OCI-LY7 (cell line): ENCODE data around the gene CCL27.

Source experiments
- EZH2phosphoT487 ChIP-seq: fragments of 200-600 bp; sonication (generic); IDR thresholded peaks from 2 replicates; pipeline ENCODE4 v1.6.1; 2018; ENCODE audit warnings: low read depth, borderline replicate concordance, mild to moderate bottlenecking, mixed run types, antibody characterized with exemption, low read length, moderate library complexity, mixed read lengths
- TF ChIP-seq, protein P1 (sequence below): fragments of 200-600 bp; sonication (generic); conservative IDR thresholded peaks from 2 replicates; pipeline ENCODE4 v1.5.1; 2014; ENCODE audit warnings: mild to moderate bottlenecking, antibody characterized with exemption, low read length, moderate library complexity, mixed read lengths

DNA sequence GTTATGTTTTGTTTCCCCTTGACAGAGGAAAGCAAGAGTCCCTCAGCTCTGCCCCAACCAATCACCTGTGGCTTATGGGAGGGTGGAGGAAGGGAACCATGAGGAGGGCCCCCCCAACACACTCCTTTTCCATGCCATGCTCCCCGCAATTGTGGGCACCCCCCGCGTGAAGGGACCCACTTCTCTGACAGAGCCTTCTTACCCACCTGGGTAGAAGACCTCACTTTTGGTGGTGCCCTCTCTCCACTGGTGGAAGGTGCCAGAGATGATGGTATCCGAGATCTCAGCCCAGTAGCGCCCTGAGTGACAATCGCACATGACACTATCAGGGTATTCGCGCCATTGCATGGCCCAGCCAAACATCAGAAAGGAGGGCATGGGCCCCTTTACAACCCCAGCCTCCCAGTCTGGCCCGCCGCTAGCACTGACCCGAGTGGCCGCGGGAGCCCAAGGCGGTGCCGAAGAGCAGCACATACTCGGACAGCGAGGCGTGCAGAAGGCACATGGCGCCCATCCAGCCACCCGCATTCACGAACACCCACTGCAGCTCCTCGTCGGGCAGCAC lies 25.6 kb downstream of the CCL27 start:
- TF ChIP-seq, protein P1, sequence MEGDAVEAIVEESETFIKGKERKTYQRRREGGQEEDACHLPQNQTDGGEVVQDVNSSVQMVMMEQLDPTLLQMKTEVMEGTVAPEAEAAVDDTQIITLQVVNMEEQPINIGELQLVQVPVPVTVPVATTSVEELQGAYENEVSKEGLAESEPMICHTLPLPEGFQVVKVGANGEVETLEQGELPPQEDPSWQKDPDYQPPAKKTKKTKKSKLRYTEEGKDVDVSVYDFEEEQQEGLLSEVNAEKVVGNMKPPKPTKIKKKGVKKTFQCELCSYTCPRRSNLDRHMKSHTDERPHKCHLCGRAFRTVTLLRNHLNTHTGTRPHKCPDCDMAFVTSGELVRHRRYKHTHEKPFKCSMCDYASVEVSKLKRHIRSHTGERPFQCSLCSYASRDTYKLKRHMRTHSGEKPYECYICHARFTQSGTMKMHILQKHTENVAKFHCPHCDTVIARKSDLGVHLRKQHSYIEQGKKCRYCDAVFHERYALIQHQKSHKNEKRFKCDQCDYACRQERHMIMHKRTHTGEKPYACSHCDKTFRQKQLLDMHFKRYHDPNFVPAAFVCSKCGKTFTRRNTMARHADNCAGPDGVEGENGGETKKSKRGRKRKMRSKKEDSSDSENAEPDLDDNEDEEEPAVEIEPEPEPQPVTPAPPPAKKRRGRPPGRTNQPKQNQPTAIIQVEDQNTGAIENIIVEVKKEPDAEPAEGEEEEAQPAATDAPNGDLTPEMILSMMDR: no peak
- no peak for TF ChIP-seq EZH2phosphoT487
